CD8-positive, alpha-beta memory T cell (primary cell): ENCODE measurements around the gene BEND3. TPM values are rescaled to one million over a fixed set of nuclear protein-coding genes. Genes with fewer than 3 reads are reported as not detected.
"Not testable (repeated sequence)": the region's sequence is repeated elsewhere in the genome, so short reads cannot be mapped to it uniquely, and the experiment has no call there.

ENCODE experiments used
- CTCF ChIA-PET: fragments of 350-600 bp; sonication (Branson Sonifier 250); formaldehyde crosslinking; loops from one replicate; lab custom pipeline; 2021; ENCODE audit warnings: antibody characterized with exemption; lab: Charles Lee
- POLR2A ChIA-PET: fragments of 350-600 bp; sonication (Branson Sonifier 250); formaldehyde crosslinking; loops from one replicate; lab custom pipeline; 2021; ENCODE audit warnings: antibody characterized with exemption; lab: Charles Lee
- DNase-seq, 5 donors: peaks; one replicate each; pipeline versions ENCODE4 v3.0.0 to v3.0.0-alpha.2; 2020 to 2022; ENCODE audit warnings: mixed read lengths in 1 of 5
- H3K27ac ChIP-seq: one replicate; pipeline ENCODE4 v1.7.0; 2013; ENCODE audit warnings: low read depth, mild to moderate bottlenecking, low read length, moderate library complexity
- H3K27me3 ChIP-seq: 2 replicates; pipeline ENCODE4 v1.7.0; 2013; ENCODE audit warnings: low read length, mild to moderate bottlenecking; ENCODE audit not compliant: insufficient read depth, poor library complexity, severe bottlenecking
- H3K36me3 ChIP-seq: 2 replicates; pipeline ENCODE4 v1.7.0; 2013; ENCODE audit warnings: mild to moderate bottlenecking, low read length, moderate library complexity; ENCODE audit not compliant: insufficient read depth
- H3K4me1 ChIP-seq: 2 replicates; pipeline ENCODE4 v1.7.0; 2013; ENCODE audit warnings: mild to moderate bottlenecking, low read length, moderate library complexity; ENCODE audit not compliant: insufficient read depth
- H3K4me3 ChIP-seq: 2 replicates; pipeline ENCODE4 v1.7.0; 2013; ENCODE audit warnings: mild to moderate bottlenecking, low read length
- H3K9me3 ChIP-seq: 2 replicates; pipeline ENCODE4 v1.7.0; 2013; ENCODE audit warnings: mild to moderate bottlenecking, low read length
- H3K27ac Mint-ChIP-seq, 8 donors: one replicate each; pipeline ENCODE4 v1.8.0; 2020 to 2021; ENCODE audit warnings: mixed read lengths in 8 of 8, mild to moderate bottlenecking in 6 of 8, inconsistent platforms in 3 of 8, moderate library complexity in 3 of 8
- H3K27me3 Mint-ChIP-seq, 2 donors: one replicate each; pipeline ENCODE4 v1.8.0; 2020 to 2021; ENCODE audit warnings: mixed read lengths in 2 of 2, mild to moderate bottlenecking in 1 of 2, moderate library complexity in 1 of 2
- H3K36me3 Mint-ChIP-seq, 3 donors: one replicate each; pipeline ENCODE4 v1.8.0; 2020 to 2021; ENCODE audit warnings: mixed read lengths in 3 of 3, inconsistent platforms in 1 of 3, mild to moderate bottlenecking in 1 of 3
- H3K4me1 Mint-ChIP-seq, 3 donors: one replicate each; pipeline ENCODE4 v1.8.0; 2020 to 2021; ENCODE audit warnings: mixed read lengths in 3 of 3, inconsistent platforms in 1 of 3, mild to moderate bottlenecking in 1 of 3
- H3K4me3 Mint-ChIP-seq, 7 donors: one replicate each; pipeline ENCODE4 v1.8.0; 2020 to 2021; ENCODE audit warnings: mixed read lengths in 7 of 7, mild to moderate bottlenecking in 6 of 7, moderate library complexity in 4 of 7, inconsistent platforms in 2 of 7
- H3K9me3 Mint-ChIP-seq, 5 donors: one replicate each; pipeline ENCODE4 v1.8.0; 2020 to 2022; ENCODE audit warnings: mixed read lengths in 5 of 5, mild to moderate bottlenecking in 3 of 5, moderate library complexity in 2 of 5, inconsistent platforms in 1 of 5
- polyA plus RNA-seq: library from polyadenylated mRNA; unstranded; fragments of 300-500 nt; fragmentation: Illumina TruSeq; gene quantifications from one replicate; pipeline ENCODE4 v1.2.3, GENCODE V29; 2021
- total RNA-seq, 2 experiments: library from RNA; stranded (reverse); gene quantifications; one replicate each; pipeline ENCODE4 v1.2.3, GENCODE V29; 2021

The BEND3 gene
- total and polyA plus RNA-seq, 3 experiments from 2014 or later = 0.38 to 7.6 (median 7.5) TPM

DNA sequence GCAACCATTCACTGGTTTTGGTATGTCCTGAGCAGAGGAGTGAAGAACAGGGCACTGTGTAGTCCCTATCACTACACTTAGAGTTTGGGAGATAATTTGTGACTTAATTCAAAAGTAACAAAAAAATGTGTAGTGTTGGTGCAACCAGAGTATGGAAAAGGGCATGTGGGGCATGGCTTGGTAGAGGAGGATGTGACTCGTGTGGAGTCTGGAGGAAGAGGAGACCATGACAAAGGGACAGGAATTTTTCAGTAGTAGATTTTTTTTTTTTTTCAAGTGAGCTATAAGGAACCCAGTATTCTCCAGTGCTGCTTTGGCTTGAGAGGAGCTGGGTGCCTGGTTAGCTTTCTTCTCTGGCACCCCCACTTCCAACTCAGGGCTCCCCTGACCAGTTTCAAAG, 82.2 kb downstream of the BEND3 start:
- no peak overlapping the region for H3K4me3 ChIP-seq
- H3K9me3 ChIP-seq = no peaks in the 10 kb centered on the region
- H3K27ac Mint-ChIP-seq = peak overlapping the region in 1 of 8 donors; percentile 82
- H3K4me1 Mint-ChIP-seq = peaks cover 29 to 51% (median 43%) of the 10 kb centered on the region in 3 donors
- CTCF ChIA-PET = interaction anchor here (2.2 kb wide), 1 partner anchor 81 kb away, joined by 4 read pairs; no protein-coding TSS in a partner anchor
- H3K36me3 ChIP-seq = no peaks in the 10 kb centered on the region
- DNase-seq = no peak
- H3K27ac ChIP-seq = no peak overlapping the region
- no peak overlapping the region for H3K4me3 Mint-ChIP-seq
- POLR2A ChIA-PET = no interaction called here
- H3K36me3 Mint-ChIP-seq = peaks cover 0 to 39% (median 11%) of the 10 kb centered on the region in 3 donors
- no peaks in the 10 kb centered on the region for H3K27me3 Mint-ChIP-seq
- peaks cover 10% of the 10 kb centered on the region for H3K4me1 ChIP-seq
- H3K27me3 ChIP-seq = no peaks in the 10 kb centered on the region
- no peaks in the 10 kb centered on the region for H3K9me3 Mint-ChIP-seq

DNA sequence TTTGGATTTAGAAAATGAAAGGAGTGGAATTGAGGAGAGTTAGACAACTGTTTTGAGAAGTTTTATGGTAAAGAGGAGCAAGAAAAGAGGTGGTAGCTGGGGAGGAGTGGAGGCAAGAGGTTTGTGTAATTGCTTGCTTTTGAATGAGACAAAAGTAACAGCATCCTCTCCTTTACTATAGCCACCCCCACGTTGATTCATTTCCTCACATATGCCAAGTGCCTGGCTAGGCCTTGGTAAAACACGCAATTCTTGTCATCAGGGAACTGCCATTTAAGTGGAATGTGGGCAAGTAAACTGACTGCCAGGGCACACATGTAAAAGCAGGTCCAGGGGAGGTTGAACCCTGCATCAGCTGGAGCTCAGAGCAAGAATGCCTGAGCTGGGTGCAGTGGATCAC, 83.3 kb downstream of the BEND3 start:
- no peak overlapping the region for H3K4me3 ChIP-seq
- H3K9me3 Mint-ChIP-seq = no peaks in the 10 kb centered on the region
- ChIA-PET POLR2A (no interaction called here), CTCF (interaction anchor here (2.2 kb wide), 1 partner anchor 82 kb away, joined by 4 read pairs; no protein-coding TSS in a partner anchor)
- H3K4me1 Mint-ChIP-seq = peaks cover 29 to 48% (median 43%) of the 10 kb centered on the region in 3 donors
- DNase-seq = no peak
- no peaks in the 10 kb centered on the region for H3K9me3 ChIP-seq
- no peaks in the 10 kb centered on the region for H3K27me3 ChIP-seq
- peak overlapping the region in 2 of 8 donors; percentile 1 to 4 for H3K27ac Mint-ChIP-seq
- peaks cover 0 to 39% (median 11%) of the 10 kb centered on the region in 3 donors for H3K36me3 Mint-ChIP-seq
- peak overlapping the region in 1 of 7 donors; percentile 71 for H3K4me3 Mint-ChIP-seq
- peaks cover 10% of the 10 kb centered on the region for H3K4me1 ChIP-seq
- H3K27me3 Mint-ChIP-seq = no peaks in the 10 kb centered on the region
- no peaks in the 10 kb centered on the region for H3K36me3 ChIP-seq
- no peak overlapping the region for H3K27ac ChIP-seq

GRCh38 chr6:107030151-107030550, 85.2 kb downstream of the BEND3 start:
- Histone ChIP-seq H3K4me3 (no peak overlapping the region), H3K27ac (no peak overlapping the region), H3K9me3 (no peaks in the 10 kb centered on the region), H3K36me3 (no peaks in the 10 kb centered on the region), H3K4me1 (peaks cover 10% of the 10 kb centered on the region), H3K27me3 (no peaks in the 10 kb centered on the region)
- Mint-ChIP-seq H3K27ac (peak overlapping the region in 7 of 8 donors; percentile 2 to 97 (median 67)), H3K9me3 (no peaks in the 10 kb centered on the region), H3K36me3 (peaks cover 0 to 35% (median 10%) of the 10 kb centered on the region in 3 donors), H3K27me3 (no peaks in the 10 kb centered on the region), H3K4me1 (peaks cover 27 to 47% (median 43%) of the 10 kb centered on the region in 3 donors), H3K4me3 (peak overlapping the region; percentile 64 to 98 (median 93))
- DNase-seq = no peak
- ChIA-PET POLR2A (no interaction called here), CTCF (interaction anchor here (2.1 kb wide), 1 partner anchor 84 kb away, joined by 5 read pairs; no protein-coding TSS in a partner anchor)

DNA sequence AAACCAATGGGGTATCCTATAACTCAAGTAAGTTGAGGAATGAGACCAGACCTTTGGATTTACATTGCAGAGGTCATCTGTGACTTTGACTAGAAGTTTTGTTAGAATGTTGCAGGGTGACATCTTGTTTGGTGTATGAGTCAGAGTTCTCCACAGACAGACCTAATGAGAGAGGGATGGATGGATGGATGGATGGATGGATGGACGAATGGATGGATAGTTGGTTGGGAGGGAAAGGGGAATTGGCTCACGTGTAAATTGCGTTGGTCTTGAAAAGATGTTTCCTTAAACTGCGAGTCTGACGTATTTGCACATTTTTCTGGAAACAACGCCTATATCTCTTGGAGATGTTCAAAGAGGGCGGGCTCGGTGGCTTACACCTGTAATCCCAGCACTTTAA, 88.3 kb downstream of the BEND3 start:
- ChIA-PET CTCF (interaction anchor here (1.7 to 1.8 kb wide), 4 partner anchors 10 to 517 kb away, joined by 3 to 6 read pairs (median 4); no protein-coding TSS in a partner anchor), POLR2A (interaction anchor here (0.6 kb wide), 1 partner anchor 701 kb away, joined by 3 read pairs; no protein-coding TSS in a partner anchor)
- H3K4me1 Mint-ChIP-seq = peaks cover 22 to 31% (median 26%) of the 10 kb centered on the region in 3 donors
- peaks cover 0 to 2% of the 10 kb centered on the region in 2 donors for H3K27me3 Mint-ChIP-seq
- H3K4me3 ChIP-seq = no peak overlapping the region
- H3K27ac ChIP-seq = no peak overlapping the region
- H3K4me1 ChIP-seq = peaks cover 10% of the 10 kb centered on the region
- H3K4me3 Mint-ChIP-seq = peak overlapping the region in 6 of 7 donors; percentile 58 to 98 (median 97)
- no peaks in the 10 kb centered on the region for H3K27me3 ChIP-seq
- peak overlapping the region in 3 of 8 donors; percentile 24 to 96 (median 62) for H3K27ac Mint-ChIP-seq
- no peaks in the 10 kb centered on the region for H3K9me3 Mint-ChIP-seq
- no peaks in the 10 kb centered on the region for H3K36me3 ChIP-seq
- DNase-seq = no peak
- H3K36me3 Mint-ChIP-seq = peaks cover 0 to 21% (median 9%) of the 10 kb centered on the region in 3 donors
- no peaks in the 10 kb centered on the region for H3K9me3 ChIP-seq

DNA sequence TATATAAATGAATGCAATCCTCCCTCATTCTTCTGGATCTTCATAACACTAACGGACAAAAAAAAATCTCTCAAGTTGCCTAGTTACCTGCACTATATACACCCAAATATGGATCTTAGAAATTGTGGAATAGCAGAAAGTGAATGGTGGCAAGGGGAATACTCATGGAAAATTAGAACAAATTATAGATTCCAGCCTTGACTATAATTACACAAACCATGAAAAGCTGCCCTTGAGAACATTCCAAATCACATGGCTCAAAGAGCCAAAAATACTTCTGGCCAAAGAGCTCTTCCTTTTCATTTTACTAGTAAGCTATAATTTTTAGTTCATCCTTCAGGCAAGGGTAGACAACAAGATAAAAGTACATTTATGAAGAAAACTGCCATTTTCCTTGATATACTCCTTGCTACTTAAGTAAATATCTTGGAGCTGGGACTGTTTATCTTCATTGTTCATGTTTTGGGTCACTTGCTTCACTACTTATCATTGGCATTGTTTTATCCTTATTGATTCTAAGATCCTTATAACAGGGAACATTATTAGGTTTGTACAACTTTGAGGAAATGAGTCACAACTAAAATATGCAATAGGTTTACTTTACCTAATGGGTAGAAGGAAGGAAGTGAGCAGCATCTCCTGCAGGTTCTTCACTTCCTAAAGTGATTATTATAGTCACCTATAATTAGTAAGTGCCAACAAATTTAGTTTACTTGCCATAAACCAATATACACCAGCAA, 93.7 kb downstream of the BEND3 start:
- ChIA-PET CTCF (no interaction called here), POLR2A (no interaction called here)
- H3K4me1 ChIP-seq = no peaks in the 10 kb centered on the region
- H3K4me3 Mint-ChIP-seq = no peak overlapping the region
- H3K27me3 ChIP-seq = no peaks in the 10 kb centered on the region
- peaks cover 2 to 5% of the 10 kb centered on the region in 2 donors for H3K27me3 Mint-ChIP-seq
- DNase-seq = no peak
- H3K36me3 ChIP-seq = no peaks in the 10 kb centered on the region
- H3K36me3 Mint-ChIP-seq = peaks cover 0 to 2% (median 0%) of the 10 kb centered on the region in 3 donors
- no peaks in the 10 kb centered on the region for H3K4me1 Mint-ChIP-seq
- H3K9me3 ChIP-seq = no peaks in the 10 kb centered on the region
- no peak overlapping the region for H3K27ac ChIP-seq
- H3K9me3 Mint-ChIP-seq = no peaks in the 10 kb centered on the region
- no peak overlapping the region for H3K27ac Mint-ChIP-seq
- no peak overlapping the region for H3K4me3 ChIP-seq

GRCh38 chr6:107020239-107020638, 95.1 kb downstream of the BEND3 start:
- Histone ChIP-seq H3K27me3 (no peaks in the 10 kb centered on the region), H3K4me1 (no peaks in the 10 kb centered on the region), H3K9me3 (no peaks in the 10 kb centered on the region), H3K27ac (no peak overlapping the region), H3K4me3 (no peak overlapping the region), H3K36me3 (no peaks in the 10 kb centered on the region)
- no peak overlapping the region for H3K27ac Mint-ChIP-seq
- H3K9me3 Mint-ChIP-seq = no peaks in the 10 kb centered on the region
- peaks cover 2 to 7% of the 10 kb centered on the region in 2 donors for H3K27me3 Mint-ChIP-seq
- H3K36me3 Mint-ChIP-seq = peaks cover 0 to 2% (median 0%) of the 10 kb centered on the region in 3 donors
- no peak overlapping the region for H3K4me3 Mint-ChIP-seq
- ChIA-PET CTCF (no interaction called here), POLR2A (no interaction called here)
- no peak for DNase-seq
- no peaks in the 10 kb centered on the region for H3K4me1 Mint-ChIP-seq

DNA sequence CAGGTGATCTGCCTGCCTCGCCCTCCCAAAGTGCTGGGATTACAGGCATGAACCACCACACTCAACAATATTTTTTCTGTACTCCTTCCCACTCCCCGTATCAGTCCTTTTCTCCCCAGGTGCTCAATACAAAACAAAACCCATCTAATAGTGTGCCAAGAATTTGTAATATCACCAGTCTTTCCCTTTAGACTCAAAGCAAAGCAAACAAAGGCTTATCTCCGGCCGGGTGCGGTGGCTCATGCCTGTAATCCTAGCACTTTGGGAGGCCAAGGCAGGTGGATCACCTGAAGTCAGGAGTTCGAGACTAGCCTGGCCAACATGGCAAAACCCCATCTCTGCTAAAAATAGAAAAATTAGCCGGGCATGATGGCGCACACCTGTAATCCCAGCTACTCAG, 95.7 kb downstream of the BEND3 start:
- H3K4me1 Mint-ChIP-seq, CTCF ChIA-PET, POLR2A ChIA-PET, H3K27ac ChIP-seq, H3K9me3 ChIP-seq, H3K36me3 Mint-ChIP-seq, H3K4me1 ChIP-seq, H3K36me3 ChIP-seq, H3K27me3 ChIP-seq, H3K4me3 ChIP-seq, H3K27ac Mint-ChIP-seq, H3K27me3 Mint-ChIP-seq, H3K9me3 Mint-ChIP-seq, DNase-seq, H3K4me3 Mint-ChIP-seq: not testable (repeated sequence)

- CTCF ChIA-PET = no interaction called here
- peaks cover 3 to 8% of the 10 kb centered on the region in 2 donors for H3K27me3 Mint-ChIP-seq
- no peak for DNase-seq
- no peaks in the 10 kb centered on the region for H3K9me3 ChIP-seq
- POLR2A ChIA-PET = no interaction called here
- no peaks in the 10 kb centered on the region for H3K4me1 Mint-ChIP-seq
- no peak overlapping the region for H3K27ac Mint-ChIP-seq
- H3K27ac ChIP-seq = no peak overlapping the region
- H3K36me3 ChIP-seq = no peaks in the 10 kb centered on the region
- H3K27me3 ChIP-seq = no peaks in the 10 kb centered on the region
- H3K4me3 ChIP-seq = no peak overlapping the region
- no peaks in the 10 kb centered on the region for H3K4me1 ChIP-seq
- no peak overlapping the region for H3K4me3 Mint-ChIP-seq
- H3K36me3 Mint-ChIP-seq = no peaks in the 10 kb centered on the region
- no peaks in the 10 kb centered on the region for H3K9me3 Mint-ChIP-seq
These were observed 96.3 kb downstream of the BEND3 start for GRCh38 chr6:107019047-107019446.
